Left lobe of liver (tissue), 2 donors: ENCODE data around the gene SAE1. TPM values are rescaled to one million over a fixed set of nuclear protein-coding genes. Genes with fewer than 3 reads are reported as not detected.

Experiments
- ATAC-seq: fragments of 200-7000 bp; cut with Tn5 transposase; one replicate; pipeline ENCODE4 v1.9.1; 2020; ENCODE audit warnings: mild to moderate bottlenecking, moderate library complexity
- DNase-seq: peaks from one replicate; pipeline ENCODE4 v3.0.0-alpha.2; 2020; ENCODE audit warnings: low spot score
- total RNA-seq: library from RNA; stranded (reverse); gene quantifications from one replicate; pipeline ENCODE4 v1.2.1, GENCODE V29; 2021
- donor health status: DM: no; HTN: no; CAD: no; lungs with moderate emphysema.
- donor health status: DM: no; HTN: yes; CAD: no.

SAE1 gene
- total RNA-seq, 1 donor from 2014 or later, result 22.0 TPM

DNA sequence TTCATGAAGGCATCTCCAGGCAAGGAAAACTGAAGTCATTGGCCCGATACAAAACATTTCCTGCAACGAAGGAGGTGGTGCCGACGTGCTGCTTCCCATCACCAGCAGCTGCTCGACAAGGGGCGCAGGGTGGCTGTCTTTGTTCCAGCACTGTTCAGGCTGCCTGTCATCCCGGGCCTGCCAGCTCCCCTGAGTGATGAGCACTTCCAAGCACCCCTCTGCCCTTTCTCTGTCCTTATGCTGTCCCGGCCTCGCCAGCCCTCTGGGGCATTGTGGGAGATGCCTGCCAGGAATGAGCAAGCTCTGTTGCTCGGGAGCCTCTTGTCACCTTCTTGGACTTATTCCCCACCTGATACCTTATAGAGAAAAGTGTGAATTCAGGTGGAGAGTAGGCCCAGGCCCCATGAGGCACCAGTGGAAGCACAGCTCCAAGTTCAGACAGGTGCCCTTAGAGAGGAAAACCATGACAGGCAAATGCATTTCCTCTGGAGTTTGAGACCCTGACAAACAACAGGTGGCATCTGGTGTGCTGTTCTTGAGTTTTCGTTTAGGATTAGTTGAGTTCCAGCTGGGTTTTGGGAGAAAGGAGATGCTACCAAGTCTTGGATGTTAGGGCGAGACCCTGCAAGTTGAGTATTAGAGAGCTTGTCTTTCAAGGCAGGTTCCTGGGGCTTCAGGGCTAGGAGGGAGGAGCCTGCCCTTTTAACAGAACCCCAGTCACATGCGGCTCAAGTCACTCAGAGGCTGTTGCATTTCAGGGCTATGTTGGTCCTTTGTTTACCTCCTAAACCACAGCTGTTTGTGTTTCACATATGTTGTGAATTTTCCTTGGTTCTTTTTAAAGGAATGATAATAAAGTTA lies 78.9 kb downstream of the SAE1 start:
- ATAC-seq (no peak), DNase-seq (no peak)

DNA sequence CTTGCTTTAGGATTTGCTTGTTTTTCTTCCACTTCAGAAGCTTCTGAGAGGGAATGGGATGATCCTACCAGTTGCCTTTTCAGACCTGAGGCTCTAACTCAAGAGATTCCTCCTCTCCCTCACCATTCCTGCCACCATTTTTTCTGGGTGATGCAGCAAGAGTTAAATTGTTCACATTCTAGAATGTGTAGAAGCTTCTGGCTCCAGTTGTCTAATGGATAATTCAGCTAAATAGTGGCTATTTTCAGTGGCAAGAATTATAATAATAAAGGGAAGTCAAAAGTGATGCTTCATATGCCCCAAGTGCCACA lies 79.5 kb downstream of the SAE1 start:
- DNase-seq, result no peak
- no peak for ATAC-seq

DNA sequence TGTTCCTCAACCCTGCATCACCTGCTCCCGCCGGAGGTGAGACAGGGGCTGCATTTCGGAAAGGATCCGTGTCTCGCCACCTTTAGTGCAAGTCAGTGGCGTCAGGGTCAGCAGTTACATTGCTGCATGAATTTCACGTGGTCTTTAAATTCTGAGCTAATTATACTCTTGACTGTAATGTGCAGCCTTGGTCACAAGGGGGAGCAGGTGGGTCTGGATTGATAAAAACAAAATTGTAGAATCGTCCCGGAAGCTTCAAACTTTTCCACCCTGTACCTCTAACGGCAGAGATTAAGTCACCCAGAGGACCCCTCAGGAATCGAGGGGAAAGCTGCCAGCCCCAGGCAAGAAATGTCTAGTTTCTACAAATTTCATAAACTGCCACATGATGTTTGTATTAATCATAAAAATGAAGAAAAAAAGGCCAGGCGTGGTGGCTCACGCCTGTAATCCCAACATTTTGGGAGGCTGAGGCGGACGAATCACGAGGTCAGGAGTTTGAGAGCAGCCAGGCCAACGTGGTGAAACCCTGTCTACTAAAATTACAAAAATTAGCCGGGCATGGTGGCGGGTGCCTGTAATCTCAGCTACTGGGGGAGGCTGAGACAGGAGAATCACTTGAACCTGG lies 80.2 kb downstream of the SAE1 start:
- DNase-seq (peak; percentile 64), ATAC-seq (peak; percentile 96)

DNA sequence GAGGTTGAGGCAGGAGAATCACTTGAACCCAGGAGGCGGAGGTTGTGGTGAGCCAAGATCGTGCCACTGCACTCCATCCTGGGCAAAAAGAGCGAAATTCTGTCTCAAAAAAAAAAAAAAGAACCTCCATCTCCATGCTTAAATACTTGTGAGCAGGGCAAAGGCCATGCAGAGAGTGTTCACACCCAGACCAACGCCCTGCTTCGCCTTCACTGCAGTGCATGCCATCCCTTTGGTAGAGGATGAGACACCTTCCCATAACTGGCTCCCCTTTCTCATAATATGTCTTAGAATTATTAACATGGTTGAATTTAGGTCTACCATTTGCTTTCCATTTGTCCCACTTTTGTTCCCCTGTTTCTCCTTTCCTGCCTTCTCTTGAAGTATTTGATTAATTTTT lies 84.9 kb downstream of the SAE1 start:
- ATAC-seq (no peak), DNase-seq (no peak)

DNA sequence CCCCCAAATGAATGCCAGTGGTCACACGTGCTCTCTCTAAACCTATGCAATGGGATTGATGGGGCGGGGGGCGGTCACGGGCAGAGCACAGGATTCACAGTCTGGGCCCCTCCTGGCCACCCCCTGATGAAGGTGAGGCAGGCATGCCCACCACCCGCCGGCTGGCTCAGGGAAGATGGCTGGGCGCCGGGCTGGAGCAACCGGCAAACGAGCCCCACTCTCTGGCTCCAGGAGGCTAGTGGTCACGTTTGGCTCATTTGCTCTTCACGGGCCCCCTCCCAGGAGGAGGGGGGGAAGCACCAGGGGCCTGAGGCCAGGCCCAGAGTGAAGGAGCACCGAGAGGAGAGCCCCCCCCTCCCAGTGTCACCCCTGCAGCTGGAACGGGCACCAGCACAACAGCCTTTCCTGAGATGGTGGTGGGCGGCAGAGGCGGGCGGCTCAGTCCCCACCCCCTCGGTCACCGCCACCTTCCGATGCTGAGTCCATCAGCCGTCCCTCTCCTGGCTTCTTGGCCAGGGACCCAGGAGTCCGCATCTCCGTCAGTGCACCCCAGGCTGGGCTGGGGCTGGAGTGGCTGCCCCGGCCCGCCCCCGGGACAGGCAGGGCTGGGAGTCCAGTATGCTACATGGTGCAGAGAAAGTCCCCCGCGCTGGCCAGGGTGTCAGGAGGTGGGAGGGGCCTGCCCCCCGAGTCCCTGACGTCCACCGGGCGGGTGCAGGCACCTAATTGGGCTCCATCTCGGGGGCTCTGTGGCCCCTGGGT lies 90.6 kb downstream of the SAE1 start:
- no peak for DNase-seq
- no peak for ATAC-seq

DNA sequence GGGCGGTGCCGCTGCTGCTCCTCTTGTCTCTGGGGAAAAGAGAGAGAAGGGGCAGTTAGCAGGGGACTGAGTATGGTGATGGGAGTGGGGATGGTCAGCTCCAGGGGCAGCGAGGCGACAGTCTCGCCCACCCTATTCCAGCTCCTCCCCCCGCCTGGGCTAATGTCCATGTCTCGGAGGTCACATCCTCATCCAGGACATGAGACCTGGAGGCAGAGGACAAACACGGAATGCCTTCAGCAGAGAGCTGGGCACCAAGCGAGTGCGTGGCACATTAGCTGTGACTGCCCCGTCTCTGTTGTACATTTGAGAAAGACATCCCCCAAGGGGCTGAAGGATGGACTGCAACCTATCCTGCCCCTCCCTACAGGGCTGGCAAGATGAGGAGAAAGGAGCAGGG lies 91.3 kb downstream of the SAE1 start:
- no peak for DNase-seq
- ATAC-seq, result no peak

DNA sequence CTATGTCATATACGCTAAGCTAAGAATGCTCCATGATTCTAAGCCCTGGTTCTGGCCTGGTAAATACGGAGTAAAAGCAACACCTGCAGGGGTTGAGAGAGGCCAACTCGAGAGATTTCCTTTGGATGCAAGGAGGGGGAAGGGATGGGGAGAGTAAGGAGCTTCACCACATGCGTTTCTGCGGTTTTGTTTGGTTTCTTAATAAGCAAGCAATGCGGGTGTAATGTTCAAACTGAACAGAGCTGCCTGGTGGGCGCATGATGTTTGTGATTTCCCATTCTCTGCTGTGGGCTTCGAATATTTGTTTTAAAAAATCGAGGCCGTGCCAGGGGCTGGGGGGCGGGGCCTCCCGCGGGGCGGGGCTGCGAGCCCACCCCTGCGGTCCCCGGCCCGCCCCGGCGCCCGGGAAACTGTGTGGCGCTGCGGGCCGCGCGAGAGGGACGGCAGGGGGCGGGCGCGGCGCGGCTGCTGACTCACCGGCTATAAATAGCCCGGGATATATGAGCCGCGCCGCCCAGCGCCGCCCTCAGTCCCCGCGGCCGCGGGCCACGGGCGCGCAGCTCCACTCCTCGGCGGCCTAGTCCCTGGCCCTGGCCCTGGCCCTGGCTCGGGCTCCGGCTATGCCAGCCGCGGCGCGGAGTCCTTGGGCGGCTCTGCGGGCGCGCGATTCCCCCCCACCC lies 95.3 kb downstream of the SAE1 start:
- ATAC-seq (peak; percentile 77), DNase-seq (peak; percentile 93)

DNA sequence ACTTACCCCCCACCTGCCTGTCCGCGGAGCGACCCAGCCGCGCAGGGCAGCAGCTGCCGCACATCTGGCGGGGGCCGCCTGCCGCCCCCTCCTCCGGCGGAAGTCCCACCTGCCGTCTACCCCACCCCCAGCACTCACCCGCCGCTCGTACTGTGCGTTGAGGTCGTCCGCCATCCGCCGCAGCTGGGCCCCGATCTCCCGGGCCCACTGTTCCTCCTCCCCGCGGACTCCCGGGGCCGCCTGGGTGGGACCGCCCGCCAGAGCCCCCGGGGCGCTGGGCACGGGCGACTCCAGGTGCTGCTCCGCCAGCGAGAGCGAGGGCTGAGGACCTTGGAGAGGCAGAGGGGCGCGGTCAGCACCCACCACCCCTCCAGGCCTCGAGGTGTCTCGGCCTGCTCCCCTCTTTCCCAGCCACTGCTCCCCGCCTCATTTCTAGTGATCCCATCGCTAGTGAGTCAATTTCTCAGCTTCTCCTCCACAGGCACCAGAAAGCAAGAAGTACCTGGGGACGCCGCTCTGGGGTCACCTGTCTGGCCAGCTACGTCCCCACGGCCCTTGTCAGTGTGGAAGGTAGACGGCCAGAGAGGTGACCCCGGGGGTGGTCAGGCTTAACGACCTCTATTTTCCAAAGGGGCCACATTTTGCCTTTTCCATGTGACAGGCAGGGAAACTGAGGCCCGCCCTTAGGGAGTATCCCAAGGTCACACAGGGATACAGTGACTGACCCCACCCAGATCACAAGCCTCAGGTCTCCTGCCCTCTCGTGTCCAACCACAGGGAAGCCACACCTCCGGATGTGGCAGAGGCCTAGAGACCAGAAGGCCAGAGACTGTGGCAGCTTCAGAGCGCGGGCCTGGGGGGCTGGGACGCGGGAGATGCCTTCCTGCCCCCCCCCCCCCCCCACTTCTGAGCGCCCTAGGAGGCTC lies 96.1 kb downstream of the SAE1 start:
- peak; percentile 90 for DNase-seq
- peak; percentile 67 for ATAC-seq

DNA sequence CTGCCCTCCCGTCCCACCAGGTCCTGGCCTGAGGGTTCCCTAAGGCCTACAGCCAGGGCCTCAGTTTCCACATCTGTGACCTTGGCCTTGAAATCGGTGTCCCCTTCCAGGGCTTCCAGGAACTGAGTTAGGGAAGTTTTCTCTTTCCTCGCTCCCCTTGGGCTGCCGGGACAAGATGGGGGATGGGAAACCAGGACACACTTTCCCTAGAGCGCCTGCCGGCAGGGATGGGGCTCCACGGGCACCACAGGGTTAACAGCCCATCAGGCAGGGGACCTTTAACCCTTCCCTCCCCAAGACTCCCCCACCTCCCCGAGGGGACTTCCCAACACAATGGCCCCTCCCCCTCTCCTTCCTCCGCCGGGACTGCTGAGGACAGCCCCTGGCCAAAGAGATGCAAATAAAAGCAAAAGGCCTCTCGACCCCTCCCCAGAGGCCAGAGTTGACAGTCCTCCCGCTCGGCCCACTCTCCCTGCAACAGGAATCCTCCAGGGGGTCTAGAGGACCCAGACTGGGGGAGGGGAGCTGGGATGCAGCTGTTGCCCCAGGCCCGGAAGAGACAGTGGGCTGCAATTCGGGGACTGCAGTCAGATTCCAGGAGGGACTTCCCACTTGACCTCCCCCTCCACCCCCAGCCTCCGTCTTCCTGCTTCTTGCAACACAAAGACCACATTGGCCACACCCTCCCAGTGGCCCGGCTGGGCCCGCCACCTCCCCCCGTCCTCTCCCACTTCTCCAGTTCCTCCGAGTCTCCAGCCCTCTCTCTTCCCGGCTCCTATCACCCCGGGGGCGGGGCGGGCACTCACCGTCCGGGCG lies 96.9 kb downstream of the SAE1 start:
- peak; percentile 3 for ATAC-seq
- peak; percentile 78 for DNase-seq

DNA sequence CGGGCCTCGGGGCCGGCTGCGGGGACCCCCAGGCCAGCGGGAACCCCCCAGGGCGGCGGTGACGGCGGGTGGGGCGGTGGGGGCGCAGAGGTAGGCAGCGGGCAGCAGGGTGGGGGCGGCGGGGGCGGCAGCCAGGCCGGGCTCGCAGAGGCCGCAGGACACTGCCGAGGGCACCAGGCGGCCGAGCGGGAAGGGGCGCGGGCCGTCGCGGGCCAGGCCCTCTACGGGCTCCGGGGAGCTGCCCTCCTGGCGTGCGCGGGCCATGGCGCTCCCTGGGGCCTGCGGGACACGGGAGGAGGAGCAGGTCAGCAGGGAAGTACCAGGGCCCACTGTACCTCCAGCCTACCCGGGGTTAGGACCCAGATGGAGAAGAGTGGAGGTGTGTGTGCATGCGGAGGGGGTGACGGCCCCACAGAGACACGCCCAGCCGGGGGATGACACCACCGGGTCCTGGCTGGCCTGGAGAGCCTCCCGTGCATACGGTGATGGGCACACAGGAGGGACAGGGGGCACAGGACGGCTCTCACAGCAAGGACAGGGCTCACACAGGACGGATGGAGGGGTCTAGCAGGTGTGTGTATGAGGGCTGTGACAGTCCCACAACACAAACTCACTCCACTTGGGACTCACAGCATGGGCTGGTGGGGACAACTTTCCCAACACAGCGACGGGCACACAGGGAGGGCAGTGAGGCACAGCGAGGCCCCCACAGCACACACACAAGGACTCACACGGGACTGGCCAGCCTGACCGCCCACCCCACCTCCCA lies 97.7 kb downstream of the SAE1 start:
- ATAC-seq (no peak), DNase-seq (no peak)

DNA sequence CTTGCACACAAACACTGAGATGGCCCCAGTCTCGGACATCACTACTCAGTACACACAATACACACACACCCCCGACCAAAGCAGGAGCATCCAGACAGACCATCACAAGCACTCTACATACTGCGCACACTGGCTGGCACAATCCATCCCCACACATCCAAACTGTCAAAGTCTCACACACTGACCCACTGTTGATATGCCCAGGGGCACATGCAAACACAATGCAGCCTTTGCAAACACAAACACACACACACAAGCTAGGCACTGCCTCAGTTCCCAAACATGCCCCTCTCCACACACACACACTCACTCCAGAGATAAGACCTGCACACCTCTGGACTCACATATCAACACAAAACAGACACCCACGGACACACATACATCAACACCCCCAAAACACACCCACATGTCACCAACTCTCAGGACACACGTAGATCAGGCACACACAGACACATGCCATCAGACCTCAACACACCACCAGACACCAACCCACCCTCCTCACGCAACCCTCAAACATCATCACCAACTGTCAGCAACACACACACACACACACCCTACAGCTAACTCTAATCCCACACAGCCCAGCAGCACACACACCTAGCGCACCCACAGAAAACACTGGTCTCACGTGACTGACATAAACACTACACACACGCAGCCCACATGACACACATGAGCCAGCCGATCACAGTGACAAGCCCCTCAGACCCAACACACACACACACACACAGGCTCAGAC lies 98.5 kb downstream of the SAE1 start:
- DNase-seq (no peak), ATAC-seq (no peak)

DNA sequence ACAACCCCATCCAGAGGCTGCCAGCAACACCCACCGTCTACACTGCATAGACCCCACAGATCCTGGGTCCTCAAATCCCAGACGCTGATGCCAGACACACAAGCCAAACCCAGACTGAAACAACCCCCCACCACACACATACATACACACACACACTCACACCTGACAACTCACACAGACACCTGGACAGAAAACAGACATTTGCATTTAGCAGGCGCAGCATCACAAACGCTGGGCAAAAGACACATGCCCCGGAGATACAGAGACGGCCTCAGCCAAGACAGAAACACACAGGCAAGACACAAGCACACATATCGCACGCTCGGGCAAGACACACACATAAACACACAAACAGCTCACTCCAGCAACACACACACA lies 99.0 kb downstream of the SAE1 start:
- DNase-seq (no peak), ATAC-seq (no peak)

DNA sequence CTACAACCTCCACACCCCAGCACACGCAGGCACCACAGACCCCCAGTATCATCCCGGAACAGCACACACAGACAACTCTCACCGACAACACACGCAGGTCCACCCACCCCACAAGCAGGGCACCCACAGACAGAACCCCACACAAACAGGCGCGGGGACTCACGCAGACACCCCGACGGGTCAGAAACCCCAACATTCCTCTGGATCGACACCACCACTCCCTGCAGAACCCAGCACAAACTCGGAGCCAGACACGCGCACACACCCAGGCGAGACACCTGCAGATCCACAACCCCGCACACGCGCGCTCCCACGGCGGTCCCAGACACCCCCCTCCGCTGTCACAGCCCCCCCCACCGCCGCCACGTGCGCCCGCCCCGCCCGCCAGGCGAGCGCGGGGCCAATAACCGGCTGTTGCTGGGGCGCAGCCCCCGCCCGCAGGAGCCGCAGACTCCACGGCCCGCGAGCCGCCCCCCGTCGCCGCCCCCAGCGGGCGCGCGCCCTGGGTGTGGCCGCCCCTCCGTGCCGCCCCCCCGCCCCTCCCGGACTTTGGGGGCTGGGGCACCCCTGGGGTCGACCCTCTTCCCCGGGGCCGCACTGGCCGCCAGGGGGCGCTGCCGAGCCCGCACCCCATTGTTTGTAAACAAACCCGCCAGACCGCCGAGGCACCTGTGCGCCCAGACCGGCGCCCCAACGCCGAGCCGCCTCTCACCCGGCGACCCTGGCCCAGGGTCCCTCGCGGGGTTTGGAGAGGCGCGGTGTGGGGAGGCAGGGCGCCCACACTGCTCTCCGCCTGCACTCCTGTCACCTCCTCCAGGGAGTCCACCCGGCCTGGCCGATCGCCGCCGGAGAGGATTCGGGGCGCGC lies 99.7 kb downstream of the SAE1 start:
- peak; percentile 76 for DNase-seq
- peak; percentile 13 for ATAC-seq

DNA sequence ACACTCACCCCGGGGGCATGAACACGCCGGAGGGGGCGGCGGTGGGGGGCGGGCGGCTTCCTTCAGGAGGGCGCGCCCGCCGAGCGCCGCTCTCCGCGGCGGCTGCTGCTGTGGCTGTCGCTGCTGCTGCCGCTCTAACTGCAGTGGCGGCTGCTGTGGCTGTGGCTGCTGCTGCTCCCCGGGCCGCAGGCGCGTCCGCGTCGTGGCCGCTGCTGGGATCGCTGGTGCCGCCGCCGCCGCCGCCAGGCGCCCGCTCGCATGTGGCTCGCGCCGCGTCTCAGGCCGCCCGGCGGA lies 100.2 kb downstream of the SAE1 start, which contains the start of gene BBC3:
BBC3 (minus strand) TSS at position 279 of the 294 bp plus-strand sequence. CDS start 2,768 bp downstream, outside the sequence.
- ATAC-seq (no peak), DNase-seq (no peak)

DNA sequence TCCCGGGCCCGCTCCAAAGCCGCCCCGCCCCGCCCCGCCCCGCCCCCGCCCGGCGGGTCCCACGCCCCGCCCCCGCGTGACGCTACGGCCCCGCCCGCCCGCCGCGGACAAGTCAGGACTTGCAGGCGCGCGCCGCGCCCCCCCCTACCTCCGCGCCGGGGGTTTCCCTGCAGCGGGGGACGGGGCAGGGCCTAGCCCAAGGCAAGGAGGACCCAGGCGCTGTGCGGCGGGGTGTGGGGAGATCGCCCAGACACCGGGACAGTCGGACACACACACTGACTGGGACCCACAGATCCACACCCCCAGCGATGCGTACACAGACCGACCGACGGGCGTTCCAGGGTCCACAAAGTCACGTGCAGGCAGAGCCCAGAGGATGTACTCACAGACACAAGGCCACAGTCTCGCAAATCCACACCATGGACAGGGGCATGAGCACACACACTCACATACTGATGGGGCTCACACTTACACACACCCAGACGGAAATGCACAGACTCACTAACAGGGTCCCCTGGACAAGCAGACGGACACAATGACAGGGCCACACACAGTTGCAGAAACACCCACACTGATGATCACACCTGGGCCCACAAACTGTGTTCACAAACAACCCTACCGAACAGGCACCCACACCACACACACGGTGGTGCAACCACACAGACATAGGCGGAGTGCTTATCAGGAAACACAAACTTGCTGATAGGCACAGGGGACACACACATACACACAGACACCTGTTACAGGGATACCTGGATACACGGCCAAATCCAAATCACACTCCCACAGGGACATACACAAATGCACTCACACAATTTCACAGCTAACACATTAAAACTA lies 100.8 kb downstream of the SAE1 start:
- peak; percentile 87 for DNase-seq
- ATAC-seq, result peak; percentile 70
